K562 (cell line): ENCODE results near the gene LMO2. TPM values are rescaled to one million over a fixed set of nuclear protein-coding genes. Genes with fewer than 3 reads are reported as not detected.

Experiments
- CBX3 ChIP-seq, 2 experiments: IDR thresholded peaks; 1 replicate in 1 of 2; 2 replicates in 1 of 2; pipeline ENCODE4 v1.6.1; 2012; ENCODE audit warnings: inconsistent platforms in 2 of 2, low read length in 2 of 2, borderline replicate concordance in 1 of 2, control low read depth in 1 of 2
- CHD2 ChIP-seq: IDR thresholded peaks from 2 replicates; pipeline ENCODE4 v1.6.1; 2011; ENCODE audit warnings: low read depth, low read length
- E2F3 ChIP-seq: fragments of 250-450 bp; sonication (Bioruptor Pico); IDR thresholded peaks from 2 replicates; pipeline ENCODE4 v1.4.0; 2020; ENCODE audit warnings: mild to moderate bottlenecking
- EGR1 ChIP-seq: fragments of 450-650 bp; conservative IDR thresholded peaks from 2 replicates; pipeline ENCODE4 v1.6.1; 2017; ENCODE audit warnings: mild to moderate bottlenecking
- ELF2 ChIP-seq: fragments of 250-450 bp; sonication (Bioruptor Pico); IDR thresholded peaks from 2 replicates; pipeline ENCODE4 v1.5.0; 2021; ENCODE audit warnings: mild to moderate bottlenecking
- FOS ChIP-seq: IDR thresholded peaks from 3 replicates; pipeline ENCODE4 v1.6.1; 2011; ENCODE audit not compliant: insufficient read length; ENCODE audit errors: extremely low read depth
- ILK ChIP-seq: fragments of 450-650 bp; IDR thresholded peaks from 2 replicates; pipeline ENCODE4 v1.6.1; 2016; ENCODE audit warnings: missing genetic modification characterization, low read depth, mild to moderate bottlenecking, missing compliant biosample characterization, moderate library complexity, borderline replicate concordance
- JUN ChIP-seq, 2 experiments: sonication (generic) in 1 of 2; formaldehyde crosslinking in 1 of 2; IDR thresholded peaks; 2 replicates each; pipeline versions ENCODE4 v1.6.1 to v1.8.0; 2012 to 2022; ENCODE audit warnings: borderline replicate concordance in 2 of 2, mild to moderate bottlenecking in 2 of 2, improper control_type of control experiment in 1 of 2, low read depth in 1 of 2, low read length in 1 of 2, missing genetic modification reagents in 1 of 2
- NFXL1 ChIP-seq: fragments of 450-650 bp; formaldehyde crosslinking; IDR thresholded peaks from 2 replicates; pipeline ENCODE4 v1.4.0; 2021; ENCODE audit warnings: mild to moderate bottlenecking
- TAF7 ChIP-seq: fragments of 450-650 bp; IDR thresholded peaks from 2 replicates; pipeline ENCODE4 v1.6.1; 2016; ENCODE audit warnings: missing genetic modification characterization, missing compliant biosample characterization
- U2AF2 ChIP-seq: fragments of 200-400 bp; formaldehyde crosslinking; optimal IDR thresholded peaks from 2 replicates; pipeline ENCODE3; 2017; ENCODE audit warnings: low read depth, mild to moderate bottlenecking, low read length
- ZBTB8A ChIP-seq: fragments of 450-650 bp; IDR thresholded peaks from 2 replicates; pipeline ENCODE4 v1.6.1; 2018; ENCODE audit warnings: mild to moderate bottlenecking, moderate library complexity; ENCODE audit not compliant: partially characterized antibody
- ZFX ChIP-seq: sonication (generic); formaldehyde crosslinking; IDR thresholded peaks from 2 replicates; pipeline ENCODE4 v1.8.0; 2022; ENCODE audit warnings: mild to moderate bottlenecking, missing genetic modification reagents, moderate library complexity
- ZNF766 ChIP-seq: fragments of 200-800 bp; sonication (Bioruptor generic); conservative IDR thresholded peaks from 2 replicates; pipeline ENCODE4 v1.6.1; 2016; ENCODE audit warnings: missing genetic modification characterization, missing compliant biosample characterization
- polyA plus RNA-seq, 8 experiments: library from polyadenylated mRNA; depleted of rRNA in 4 of 8; stranded (reverse) in 5 of 8; unstranded in 3 of 8; fragments of >200 nt; fragmentation: Nextera tagmentation in 2 of 8; fragmentation: Illumina TruSeq in 1 of 8; extraction: Ambion mirVana in 2 of 8; extraction: Trizol in 1 of 8; gene quantifications; 2 replicates each; pipeline versions ENCODE4 v1.2.1 to v1.2.3, GENCODE V29; 2011 to 2014; ENCODE audit warnings: inconsistent platforms in 1 of 8, missing spikeins in 1 of 8
- total RNA-seq, 7 experiments: library from RNA; depleted of rRNA in 6 of 7; stranded (reverse); fragments of >200 nt in 6 of 7; fragmentation: Illumina TruSeq in 2 of 7; extraction: Trizol in 2 of 7; gene quantifications; 2 replicates each; pipeline versions ENCODE4 v1.2.1 to v1.2.3, GENCODE V29; 2011 to 2021; ENCODE audit warnings: low replicate concordance in 1 of 7
- TF ChIP-seq, protein P1 (sequence below): IDR thresholded peaks from 3 replicates; pipeline ENCODE4 v1.6.1; 2011; ENCODE audit warnings: borderline replicate concordance, mild to moderate bottlenecking, moderate library complexity; ENCODE audit not compliant: insufficient read length; ENCODE audit errors: extremely low read depth
- TF ChIP-seq, protein P2 (sequence below): fragments of 450-650 bp; IDR thresholded peaks from 2 replicates; pipeline ENCODE4 v1.6.1; 2016; ENCODE audit warnings: mild to moderate bottlenecking
- TF ChIP-seq, protein P3 (sequence below): sonication (generic); formaldehyde crosslinking; IDR thresholded peaks from 2 replicates; pipeline ENCODE4 v1.8.1; 2023; ENCODE audit warnings: mild to moderate bottlenecking, missing genetic modification reagents
- TF ChIP-seq, protein P4 (sequence below): fragments of 250-450 bp; sonication (Bioruptor Pico); IDR thresholded peaks from 2 replicates; pipeline ENCODE4 v1.5.0; 2021; ENCODE audit warnings: mild to moderate bottlenecking, borderline replicate concordance

Gene LMO2
- total and polyA plus RNA-seq, 9 of the 15 experiments (the other 6 are each of a cell fraction or from before 2014, with no cell fraction given), result 6.9 to 126 (median 91.5) TPM

DNA sequence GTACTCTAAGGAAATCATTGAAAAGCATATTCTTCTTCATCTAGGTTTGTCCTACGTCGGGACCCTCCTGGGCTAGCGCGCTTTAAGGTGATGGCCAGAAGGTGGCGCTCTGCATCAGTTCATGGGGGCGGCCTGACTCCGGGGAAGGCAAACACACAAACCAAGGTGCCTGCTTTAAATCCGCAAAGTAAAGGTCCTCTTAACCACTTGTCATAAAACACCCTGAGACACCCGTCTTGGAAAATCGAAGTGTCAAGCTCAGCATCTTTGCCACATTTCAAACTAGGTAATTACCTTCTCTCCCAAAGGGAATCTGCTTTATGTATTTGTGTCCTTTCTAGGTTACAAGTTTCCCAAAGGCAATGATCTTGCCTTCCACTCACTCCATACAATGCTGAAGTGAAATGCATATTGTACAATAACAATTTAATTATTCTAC lies 33.9 kb downstream of the LMO2 start (continued):
- TF ChIP-seq, protein P1, sequence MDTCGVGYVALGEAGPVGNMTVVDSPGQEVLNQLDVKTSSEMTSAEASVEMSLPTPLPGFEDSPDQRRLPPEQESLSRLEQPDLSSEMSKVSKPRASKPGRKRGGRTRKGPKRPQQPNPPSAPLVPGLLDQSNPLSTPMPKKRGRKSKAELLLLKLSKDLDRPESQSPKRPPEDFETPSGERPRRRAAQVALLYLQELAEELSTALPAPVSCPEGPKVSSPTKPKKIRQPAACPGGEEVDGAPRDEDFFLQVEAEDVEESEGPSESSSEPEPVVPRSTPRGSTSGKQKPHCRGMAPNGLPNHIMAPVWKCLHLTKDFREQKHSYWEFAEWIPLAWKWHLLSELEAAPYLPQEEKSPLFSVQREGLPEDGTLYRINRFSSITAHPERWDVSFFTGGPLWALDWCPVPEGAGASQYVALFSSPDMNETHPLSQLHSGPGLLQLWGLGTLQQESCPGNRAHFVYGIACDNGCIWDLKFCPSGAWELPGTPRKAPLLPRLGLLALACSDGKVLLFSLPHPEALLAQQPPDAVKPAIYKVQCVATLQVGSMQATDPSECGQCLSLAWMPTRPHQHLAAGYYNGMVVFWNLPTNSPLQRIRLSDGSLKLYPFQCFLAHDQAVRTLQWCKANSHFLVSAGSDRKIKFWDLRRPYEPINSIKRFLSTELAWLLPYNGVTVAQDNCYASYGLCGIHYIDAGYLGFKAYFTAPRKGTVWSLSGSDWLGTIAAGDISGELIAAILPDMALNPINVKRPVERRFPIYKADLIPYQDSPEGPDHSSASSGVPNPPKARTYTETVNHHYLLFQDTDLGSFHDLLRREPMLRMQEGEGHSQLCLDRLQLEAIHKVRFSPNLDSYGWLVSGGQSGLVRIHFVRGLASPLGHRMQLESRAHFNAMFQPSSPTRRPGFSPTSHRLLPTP, result no peak
- TF ChIP-seq FOS (no peak), TAF7 (tag) (no peak), ILK (tag) (no peak), CHD2 (0 out of 2 replicates have a peak, but pooled peaks have one; percentile 15), EGR1 (0 out of 2 replicates have a peak, but pooled peaks have one; percentile 7), NFXL1 (CRISPR knock-in tag) (no peak), CBX3 (IDR thresholded peaks at IDR 0.05; ENCODE audit: borderline replicate concordance in 1 of 2, low read length in 2 of 2) (no peak), ELF2 (no peak), E2F3 (CRISPR knock-in tag) (no peak), ZFX (CRISPR knock-in tag) (no peak), U2AF2 (no peak), ZBTB8A (no peak), ZNF766 (CRISPR knock-in tag) (no peak), JUN (IDR thresholded peaks at IDR 0.05; ENCODE audit: borderline replicate concordance, low read depth, low read length) (0 out of 2 replicates have a peak, but pooled peaks have one; percentile 21), JUN (CRISPR knock-in tag; IDR thresholded peaks at IDR 0.05; ENCODE audit: borderline replicate concordance) (no peak)
- TF ChIP-seq, protein P2, sequence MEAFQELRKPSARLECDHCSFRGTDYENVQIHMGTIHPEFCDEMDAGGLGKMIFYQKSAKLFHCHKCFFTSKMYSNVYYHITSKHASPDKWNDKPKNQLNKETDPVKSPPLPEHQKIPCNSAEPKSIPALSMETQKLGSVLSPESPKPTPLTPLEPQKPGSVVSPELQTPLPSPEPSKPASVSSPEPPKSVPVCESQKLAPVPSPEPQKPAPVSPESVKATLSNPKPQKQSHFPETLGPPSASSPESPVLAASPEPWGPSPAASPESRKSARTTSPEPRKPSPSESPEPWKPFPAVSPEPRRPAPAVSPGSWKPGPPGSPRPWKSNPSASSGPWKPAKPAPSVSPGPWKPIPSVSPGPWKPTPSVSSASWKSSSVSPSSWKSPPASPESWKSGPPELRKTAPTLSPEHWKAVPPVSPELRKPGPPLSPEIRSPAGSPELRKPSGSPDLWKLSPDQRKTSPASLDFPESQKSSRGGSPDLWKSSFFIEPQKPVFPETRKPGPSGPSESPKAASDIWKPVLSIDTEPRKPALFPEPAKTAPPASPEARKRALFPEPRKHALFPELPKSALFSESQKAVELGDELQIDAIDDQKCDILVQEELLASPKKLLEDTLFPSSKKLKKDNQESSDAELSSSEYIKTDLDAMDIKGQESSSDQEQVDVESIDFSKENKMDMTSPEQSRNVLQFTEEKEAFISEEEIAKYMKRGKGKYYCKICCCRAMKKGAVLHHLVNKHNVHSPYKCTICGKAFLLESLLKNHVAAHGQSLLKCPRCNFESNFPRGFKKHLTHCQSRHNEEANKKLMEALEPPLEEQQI, result peak; percentile 15; the same call in 1 of the 2 replicates
- TF ChIP-seq, protein P3, sequence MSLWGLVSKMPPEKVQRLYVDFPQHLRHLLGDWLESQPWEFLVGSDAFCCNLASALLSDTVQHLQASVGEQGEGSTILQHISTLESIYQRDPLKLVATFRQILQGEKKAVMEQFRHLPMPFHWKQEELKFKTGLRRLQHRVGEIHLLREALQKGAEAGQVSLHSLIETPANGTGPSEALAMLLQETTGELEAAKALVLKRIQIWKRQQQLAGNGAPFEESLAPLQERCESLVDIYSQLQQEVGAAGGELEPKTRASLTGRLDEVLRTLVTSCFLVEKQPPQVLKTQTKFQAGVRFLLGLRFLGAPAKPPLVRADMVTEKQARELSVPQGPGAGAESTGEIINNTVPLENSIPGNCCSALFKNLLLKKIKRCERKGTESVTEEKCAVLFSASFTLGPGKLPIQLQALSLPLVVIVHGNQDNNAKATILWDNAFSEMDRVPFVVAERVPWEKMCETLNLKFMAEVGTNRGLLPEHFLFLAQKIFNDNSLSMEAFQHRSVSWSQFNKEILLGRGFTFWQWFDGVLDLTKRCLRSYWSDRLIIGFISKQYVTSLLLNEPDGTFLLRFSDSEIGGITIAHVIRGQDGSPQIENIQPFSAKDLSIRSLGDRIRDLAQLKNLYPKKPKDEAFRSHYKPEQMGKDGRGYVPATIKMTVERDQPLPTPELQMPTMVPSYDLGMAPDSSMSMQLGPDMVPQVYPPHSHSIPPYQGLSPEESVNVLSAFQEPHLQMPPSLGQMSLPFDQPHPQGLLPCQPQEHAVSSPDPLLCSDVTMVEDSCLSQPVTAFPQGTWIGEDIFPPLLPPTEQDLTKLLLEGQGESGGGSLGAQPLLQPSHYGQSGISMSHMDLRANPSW, result no peak
- TF ChIP-seq, protein P4, sequence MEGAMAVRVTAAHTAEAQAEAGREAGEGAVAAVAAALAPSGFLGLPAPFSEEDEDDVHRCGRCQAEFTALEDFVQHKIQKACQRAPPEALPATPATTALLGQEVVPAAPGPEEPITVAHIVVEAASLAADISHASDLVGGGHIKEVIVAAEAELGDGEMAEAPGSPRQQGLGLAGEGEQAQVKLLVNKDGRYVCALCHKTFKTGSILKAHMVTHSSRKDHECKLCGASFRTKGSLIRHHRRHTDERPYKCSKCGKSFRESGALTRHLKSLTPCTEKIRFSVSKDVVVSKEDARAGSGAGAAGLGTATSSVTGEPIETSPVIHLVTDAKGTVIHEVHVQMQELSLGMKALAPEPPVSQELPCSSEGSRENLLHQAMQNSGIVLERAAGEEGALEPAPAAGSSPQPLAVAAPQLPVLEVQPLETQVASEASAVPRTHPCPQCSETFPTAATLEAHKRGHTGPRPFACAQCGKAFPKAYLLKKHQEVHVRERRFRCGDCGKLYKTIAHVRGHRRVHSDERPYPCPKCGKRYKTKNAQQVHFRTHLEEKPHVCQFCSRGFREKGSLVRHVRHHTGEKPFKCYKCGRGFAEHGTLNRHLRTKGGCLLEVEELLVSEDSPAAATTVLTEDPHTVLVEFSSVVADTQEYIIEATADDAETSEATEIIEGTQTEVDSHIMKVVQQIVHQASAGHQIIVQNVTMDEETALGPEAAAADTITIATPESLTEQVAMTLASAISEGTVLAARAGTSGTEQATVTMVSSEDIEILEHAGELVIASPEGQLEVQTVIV (CRISPR knock-in tag), result no peak
